ENCODE results near the gene EIF4E2.
A peak's percentile ranks its signal among the peaks of the same experiment; 100 is the strongest.

EIF4E2 gene

GRCh38 chr2:232607011-232607410 is 56.5 kb downstream of the EIF4E2 start:
- no peak for TF ChIP-seq CTCF (conservative IDR thresholded peaks at IDR 0.05; ENCODE audit: control insufficient read depth, insufficient read depth, low read depth, low read length)
- no peak overlapping the region for H3K4me3 ChIP-seq (ENCODE audit: control insufficient read depth, low read depth, low read length)
- no peak for DNase-seq (ENCODE audit: low read depth)

DNA sequence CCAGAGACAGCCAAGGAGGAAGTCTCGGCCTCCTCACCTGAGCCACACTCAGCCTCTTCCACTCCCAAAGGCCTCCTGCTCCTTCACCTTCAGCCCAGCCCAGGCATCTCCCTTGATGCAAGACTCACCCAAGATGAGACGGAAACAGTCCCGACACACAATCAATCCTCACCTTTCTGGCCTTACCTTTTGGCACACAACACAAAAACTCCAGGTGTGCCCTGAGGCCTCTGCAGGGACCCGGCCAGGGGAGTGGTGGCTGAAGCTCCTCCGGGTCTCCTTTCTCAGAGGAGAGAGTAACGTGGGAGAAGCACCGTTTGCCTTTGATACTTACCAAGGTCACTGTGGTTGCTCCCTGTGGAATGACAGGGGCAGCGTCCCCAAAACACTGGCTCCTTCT is 59.1 kb downstream of the EIF4E2 start:
- no peak for TF ChIP-seq CTCF (conservative IDR thresholded peaks at IDR 0.05; ENCODE audit: control insufficient read depth, insufficient read depth, low read depth, low read length)
- H3K4me3 ChIP-seq (ENCODE audit: control insufficient read depth, low read depth, low read length), result no peak overlapping the region
- no peak for DNase-seq (ENCODE audit: low read depth)

DNA sequence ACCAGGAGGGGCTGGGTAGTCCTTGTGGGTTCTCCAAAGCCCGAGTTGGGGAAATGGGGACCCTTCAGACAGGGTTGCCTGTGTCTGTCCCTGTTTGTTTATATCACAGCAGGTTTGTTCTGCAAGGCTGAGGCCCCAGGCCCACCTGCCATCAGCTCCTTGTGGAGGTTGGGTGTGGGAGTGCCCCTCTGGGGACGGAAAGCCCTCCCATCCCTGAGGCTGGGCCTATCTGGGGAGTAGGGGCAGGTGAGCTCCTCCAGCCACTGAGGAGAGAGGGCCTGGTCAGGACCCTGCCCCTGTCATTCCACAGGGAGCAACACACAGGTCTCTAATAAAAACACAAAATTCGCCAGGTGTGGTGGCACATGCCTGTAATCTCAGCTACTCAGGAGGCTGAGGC is 59.6 kb downstream of the EIF4E2 start:
- no peak for DNase-seq (ENCODE audit: low read depth)
- no peak for TF ChIP-seq CTCF (conservative IDR thresholded peaks at IDR 0.05; ENCODE audit: control insufficient read depth, insufficient read depth, low read depth, low read length)
- no peak overlapping the region for H3K4me3 ChIP-seq (ENCODE audit: control insufficient read depth, low read depth, low read length)

DNA sequence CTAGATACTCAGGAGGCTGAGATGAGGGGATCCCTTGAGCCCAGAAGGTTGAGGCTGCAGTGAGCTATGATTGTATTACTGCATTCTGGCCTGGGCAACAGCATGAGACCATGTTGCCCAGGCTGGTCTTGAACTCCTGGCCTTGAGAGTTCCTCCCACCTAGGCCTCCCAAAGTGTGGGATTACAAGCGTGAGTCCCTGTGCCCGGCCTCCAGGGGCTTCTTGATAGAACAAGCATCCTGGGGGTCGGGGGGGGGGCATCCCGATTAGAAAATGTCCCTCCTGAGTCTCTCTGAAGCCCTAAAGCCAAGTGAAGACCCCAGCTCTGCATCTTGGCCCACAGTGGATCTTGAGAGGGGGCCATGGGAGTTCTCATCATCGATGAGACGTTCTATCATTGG is 60.6 kb downstream of the EIF4E2 start:
- no peak for TF ChIP-seq CTCF (conservative IDR thresholded peaks at IDR 0.05; ENCODE audit: control insufficient read depth, insufficient read depth, low read depth, low read length)
- H3K4me3 ChIP-seq (ENCODE audit: control insufficient read depth, low read depth, low read length), result no peak overlapping the region
- no peak for DNase-seq (ENCODE audit: low read depth)

GRCh38 chr2:232611559-232612218 is 61.2 kb downstream of the EIF4E2 start:
- TF ChIP-seq CTCF (conservative IDR thresholded peaks at IDR 0.05; ENCODE audit: control insufficient read depth, insufficient read depth, low read depth, low read length), result peak; percentile 78
- H3K4me3 ChIP-seq (ENCODE audit: control insufficient read depth, low read depth, low read length), result no peak overlapping the region
- peak; percentile 36 for DNase-seq (ENCODE audit: low read depth)

DNA sequence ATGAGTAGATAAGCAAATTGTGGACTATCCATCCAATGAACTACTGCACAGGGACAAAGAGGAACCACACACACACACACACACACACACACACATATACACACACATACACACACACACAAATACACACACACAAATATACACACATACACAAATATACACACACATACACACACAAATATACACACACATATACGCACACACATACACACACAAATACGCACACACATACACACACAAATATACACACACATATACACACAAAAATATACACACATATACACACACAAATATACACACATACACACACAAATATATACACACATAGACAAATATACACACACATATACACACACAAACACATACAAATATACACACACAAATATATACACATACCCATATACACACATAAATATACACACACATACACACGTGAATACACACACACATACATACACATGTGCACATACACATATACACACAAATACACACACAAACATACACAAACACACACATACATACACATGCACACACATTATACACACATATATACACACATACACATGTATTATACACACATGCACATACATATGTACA is 63.1 kb downstream of the EIF4E2 start:
- TF ChIP-seq CTCF (conservative IDR thresholded peaks at IDR 0.05; ENCODE audit: control insufficient read depth, insufficient read depth, low read depth, low read length), result no peak
- DNase-seq (ENCODE audit: low read depth), result no peak
- no peak overlapping the region for H3K4me3 ChIP-seq (ENCODE audit: control insufficient read depth, low read depth, low read length)
